LNCaP clone FGC (cell line): Measurements from ENCODE around the gene DEFB131A.
"Not testable (repeated sequence)": the region's sequence is repeated elsewhere in the genome, so short reads cannot be mapped to it uniquely, and the experiment has no call there.

ENCODE experiments used
- DNase-seq: peaks from one replicate; pipeline ENCODE4 v3.0.0-alpha.2; 2011; ENCODE audit warnings: low read depth
- H3K4me3 ChIP-seq: 2 replicates; pipeline ENCODE4 v1.5.1; 2011; ENCODE audit warnings: mild to moderate bottlenecking, low read depth, low read length, control low read depth
- TF ChIP-seq, protein P1 (sequence below): IDR thresholded peaks from 2 replicates; pipeline ENCODE4 v1.5.1; 2012; ENCODE audit warnings: mild to moderate bottlenecking; ENCODE audit not compliant: control insufficient read depth, insufficient read depth; ENCODE audit errors: extremely low read depth

Gene DEFB131A

DNA sequence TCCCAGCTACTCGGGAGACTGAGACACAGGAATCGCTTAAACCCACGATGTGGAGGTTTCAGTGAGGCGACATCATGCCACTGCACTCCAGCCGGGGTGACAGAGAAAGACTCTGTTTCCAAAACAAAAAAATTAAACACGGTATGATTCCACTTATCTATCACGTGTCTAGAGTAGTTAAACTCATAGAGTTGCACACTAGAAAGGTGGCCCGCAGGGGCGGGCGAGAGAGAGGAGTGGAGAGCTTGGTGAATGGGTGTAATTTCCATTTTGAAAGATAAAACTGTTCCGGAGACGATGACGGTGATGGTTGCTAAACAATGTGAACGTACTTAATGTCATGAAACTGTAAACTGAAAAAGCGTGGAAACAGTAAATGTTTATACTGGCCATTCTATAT, 44.6 kb downstream of the DEFB131A start:
- not testable (repeated sequence) for H3K4me3 ChIP-seq, DNase-seq

DNA sequence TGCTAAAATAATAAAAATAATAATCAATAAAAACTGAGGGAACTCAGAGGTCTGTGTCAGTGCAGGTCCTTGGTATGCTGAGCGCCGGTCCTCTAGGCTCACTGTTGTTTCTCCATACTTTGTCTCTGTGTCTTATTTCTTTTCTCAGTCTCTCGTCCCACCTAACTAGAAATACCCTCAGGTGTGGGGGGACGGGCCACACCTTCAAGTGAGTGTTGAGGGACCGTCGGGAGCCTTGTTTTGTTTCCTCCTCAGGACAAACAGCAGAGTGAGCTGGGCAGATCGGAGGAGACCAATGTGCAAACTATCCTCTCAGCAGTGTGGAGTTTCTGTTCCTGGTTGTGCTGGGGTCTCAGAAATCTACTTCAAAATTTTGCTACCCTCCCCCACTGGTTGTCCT, 46.3 kb downstream of the DEFB131A start:
- not testable (repeated sequence) for DNase-seq, H3K4me3 ChIP-seq

DNA sequence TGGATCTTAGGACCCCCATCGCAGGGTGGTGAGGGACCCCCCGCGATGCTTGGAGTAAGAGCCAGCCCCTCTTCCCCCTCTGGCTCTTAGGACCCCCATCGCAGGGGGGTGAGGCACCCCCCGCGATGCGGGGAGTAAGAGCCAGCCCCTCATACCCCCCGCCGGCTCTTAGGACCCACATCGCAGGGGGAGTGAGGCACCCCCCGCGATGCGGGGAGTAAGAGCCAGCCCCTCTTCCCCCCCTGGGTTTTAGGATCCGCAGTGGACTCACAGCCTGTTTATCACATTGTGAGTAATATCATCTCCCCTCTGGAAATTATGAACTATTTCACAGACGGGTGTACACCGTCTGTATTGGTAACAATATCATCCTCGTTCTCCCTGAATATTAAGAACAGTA, 46.8 kb downstream of the DEFB131A start:
- not testable (repeated sequence) for DNase-seq

DNA sequence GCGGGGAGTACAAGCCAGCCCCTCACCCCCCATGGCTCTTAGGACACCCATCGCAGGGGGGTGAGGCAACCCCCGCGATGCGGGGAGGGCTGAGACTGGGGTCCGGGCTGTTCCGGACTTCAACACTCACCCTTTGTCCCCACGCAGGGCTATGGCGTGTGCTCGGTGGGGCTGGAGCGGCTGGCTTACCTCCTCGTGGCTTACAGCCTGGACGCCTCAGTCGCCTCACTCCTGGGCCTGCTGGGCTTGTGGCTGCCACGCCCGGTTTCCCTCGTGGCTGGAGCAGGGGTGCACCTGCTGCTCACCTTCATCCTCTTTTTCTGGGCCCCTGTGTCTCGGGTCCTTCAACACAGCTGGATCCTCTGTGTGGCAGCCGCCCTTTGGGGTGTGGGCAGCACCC, 49.4 kb downstream of the DEFB131A start:
- DNase-seq, H3K4me3 ChIP-seq: not testable (repeated sequence)

More for the DNA sequence above, 46.8 kb downstream of the DEFB131A start:
- H3K4me3 ChIP-seq: not testable (repeated sequence)

DNA sequence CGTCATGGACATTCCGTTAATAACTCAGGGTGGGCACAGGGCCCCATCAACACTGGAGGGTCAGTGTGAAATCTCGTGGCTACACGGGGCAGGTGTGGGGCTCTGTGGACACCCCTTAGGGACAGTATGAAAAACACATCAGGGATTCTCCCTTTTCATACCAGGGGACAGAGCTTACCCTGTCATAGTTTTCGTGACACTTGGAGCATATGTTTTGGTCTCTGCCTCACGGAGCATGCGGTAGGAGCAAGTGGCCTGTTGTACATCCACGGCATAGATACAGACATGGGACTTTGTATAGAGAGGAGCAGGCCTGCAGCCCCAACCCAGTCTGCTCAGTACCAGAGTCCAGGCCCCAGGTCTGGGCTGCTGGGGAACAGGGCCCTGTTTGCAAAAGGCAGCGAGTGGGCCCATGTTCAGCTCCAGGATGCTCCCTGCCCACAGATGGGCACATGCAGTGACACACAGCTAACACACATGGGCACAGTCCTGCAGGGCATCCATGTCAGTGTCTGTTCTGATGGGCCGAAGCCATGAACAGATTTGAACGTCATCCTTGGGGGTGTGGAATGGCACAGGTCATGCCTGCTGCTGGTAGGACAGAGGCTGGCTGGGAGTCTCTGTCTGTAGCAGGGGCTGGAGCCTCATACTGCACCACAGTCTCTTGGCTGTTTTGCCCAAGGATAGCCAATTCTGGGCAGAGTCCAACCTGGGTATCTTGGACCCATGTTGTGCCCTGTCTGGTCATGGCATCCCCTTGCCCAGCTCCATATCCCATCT, 50.2 kb downstream of the DEFB131A start:
- DNase-seq, H3K4me3 ChIP-seq: not testable (repeated sequence)

DNA sequence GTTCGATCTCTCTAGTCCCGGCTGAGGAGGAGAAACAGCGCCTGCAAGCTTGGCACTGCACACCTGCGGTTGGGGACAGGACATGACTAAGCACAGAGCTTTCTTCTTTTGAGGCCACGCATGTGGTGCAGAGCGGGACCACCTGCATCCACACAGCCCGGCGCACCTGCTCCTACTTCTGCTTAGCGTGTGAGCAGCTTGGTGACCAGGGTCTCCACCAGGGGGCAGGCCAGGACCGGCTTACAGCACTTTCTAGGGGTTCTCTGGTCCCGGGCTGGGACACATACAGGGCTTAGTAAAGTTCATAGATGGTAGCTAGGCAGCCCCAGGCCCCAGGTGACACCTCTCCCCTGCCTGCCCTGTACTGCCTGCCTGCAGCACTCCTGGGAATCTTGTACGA, 51.2 kb downstream of the DEFB131A start:
- TF ChIP-seq, protein P1, sequence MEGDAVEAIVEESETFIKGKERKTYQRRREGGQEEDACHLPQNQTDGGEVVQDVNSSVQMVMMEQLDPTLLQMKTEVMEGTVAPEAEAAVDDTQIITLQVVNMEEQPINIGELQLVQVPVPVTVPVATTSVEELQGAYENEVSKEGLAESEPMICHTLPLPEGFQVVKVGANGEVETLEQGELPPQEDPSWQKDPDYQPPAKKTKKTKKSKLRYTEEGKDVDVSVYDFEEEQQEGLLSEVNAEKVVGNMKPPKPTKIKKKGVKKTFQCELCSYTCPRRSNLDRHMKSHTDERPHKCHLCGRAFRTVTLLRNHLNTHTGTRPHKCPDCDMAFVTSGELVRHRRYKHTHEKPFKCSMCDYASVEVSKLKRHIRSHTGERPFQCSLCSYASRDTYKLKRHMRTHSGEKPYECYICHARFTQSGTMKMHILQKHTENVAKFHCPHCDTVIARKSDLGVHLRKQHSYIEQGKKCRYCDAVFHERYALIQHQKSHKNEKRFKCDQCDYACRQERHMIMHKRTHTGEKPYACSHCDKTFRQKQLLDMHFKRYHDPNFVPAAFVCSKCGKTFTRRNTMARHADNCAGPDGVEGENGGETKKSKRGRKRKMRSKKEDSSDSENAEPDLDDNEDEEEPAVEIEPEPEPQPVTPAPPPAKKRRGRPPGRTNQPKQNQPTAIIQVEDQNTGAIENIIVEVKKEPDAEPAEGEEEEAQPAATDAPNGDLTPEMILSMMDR: peak; percentile 69
- DNase-seq: peak; percentile 1
- not testable (repeated sequence) for H3K4me3 ChIP-seq

DNA sequence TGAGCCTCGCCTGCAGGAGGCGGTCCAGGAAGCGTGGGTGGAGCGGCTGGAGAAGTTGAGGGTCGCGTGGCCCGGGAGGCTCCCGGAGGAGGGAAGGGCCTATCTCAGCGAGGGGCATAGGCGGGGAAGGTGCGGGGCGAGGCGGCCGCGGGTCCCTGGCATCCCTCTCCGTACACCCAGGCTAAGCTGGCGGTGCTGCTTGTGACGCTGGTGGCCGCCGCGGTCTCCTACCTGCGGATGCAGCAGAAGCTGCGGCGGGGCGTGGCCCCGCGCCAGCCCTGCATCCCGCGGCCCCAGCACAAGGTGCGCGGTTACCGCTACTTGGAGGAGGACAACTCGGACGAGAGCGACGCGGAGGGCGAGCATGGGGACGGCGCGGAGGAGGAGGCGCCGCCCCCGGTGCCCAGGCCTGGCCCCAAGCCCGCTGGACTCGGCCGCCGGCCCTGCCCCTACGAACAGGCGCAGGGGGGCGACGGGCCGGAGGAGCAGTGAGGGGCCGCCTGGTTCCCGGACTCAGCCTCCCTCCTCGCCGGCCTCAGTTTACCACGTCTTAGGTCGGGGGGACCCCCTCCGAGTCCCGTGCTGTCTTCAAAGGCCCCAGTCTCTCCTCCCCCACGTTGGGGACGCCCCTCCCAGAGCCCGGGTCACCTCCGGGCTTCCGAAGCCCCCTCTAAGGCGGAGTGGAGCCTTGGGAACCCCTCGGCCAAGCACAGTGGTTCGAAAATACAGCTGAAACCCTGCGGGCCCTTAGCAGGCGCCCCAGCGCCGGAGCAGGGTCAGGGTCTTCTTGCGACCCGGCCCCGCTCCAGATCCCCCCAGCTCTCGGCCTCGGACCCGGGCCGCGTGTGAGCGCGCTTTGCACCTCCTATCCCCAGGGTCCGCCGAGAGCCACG, 53.6 kb downstream of the DEFB131A start:
- not testable (repeated sequence) for H3K4me3 ChIP-seq, DNase-seq

DNA sequence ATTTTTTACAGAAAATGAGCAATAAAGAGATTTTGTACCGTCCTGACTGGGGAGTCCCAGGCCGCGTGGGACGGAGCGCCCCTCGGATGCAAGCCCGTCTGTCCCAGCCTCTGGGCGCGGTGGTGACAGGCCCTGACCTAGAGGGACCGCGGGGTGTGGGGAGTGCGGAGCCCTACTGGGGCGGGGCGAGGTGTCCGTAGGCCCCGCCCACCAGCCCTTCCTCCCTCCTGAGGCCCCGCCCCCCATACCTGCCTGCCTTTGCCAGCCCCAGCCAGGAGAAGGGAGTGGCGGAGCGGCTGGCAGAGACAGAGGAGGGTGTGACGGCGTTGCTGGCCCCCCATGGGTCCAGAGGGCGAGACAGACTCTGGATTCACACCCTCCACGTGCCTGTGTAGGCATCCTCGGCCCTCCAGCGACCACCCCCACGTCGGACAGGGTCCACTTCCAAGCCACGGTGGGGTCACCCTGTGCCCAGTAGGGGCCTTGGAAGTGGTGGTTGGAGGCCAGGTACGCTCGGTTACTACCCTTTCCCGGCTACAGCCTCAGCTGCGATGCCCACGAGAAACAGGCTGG, 54.3 kb downstream of the DEFB131A start:
- DNase-seq, H3K4me3 ChIP-seq: not testable (repeated sequence)

DNA sequence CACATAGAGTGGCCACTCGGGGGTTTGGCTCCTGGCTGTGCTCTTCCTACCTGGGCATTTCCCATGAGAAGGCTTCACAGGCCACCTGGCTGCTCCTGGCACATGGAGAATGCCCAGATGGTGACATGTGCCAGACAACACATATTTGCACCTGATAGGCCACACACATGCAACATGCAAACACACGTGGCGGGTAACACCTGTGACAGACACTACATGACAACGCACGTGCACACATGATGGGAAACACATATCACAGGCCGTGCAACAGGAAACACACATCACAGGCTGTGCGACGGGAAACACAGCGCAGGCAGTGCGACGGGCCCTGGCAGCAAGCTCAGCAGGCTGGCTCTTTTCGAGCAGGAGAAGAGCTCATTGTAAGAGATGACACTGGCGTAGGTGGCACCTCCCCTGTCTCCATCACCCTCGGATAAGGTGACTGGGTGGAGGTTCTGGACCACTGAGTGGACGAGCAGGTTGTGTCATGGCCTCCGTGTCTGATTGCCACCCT, 55.8 kb downstream of the DEFB131A start:
- DNase-seq, H3K4me3 ChIP-seq: not testable (repeated sequence)
